Aorta (tissue), 5 donors: ENCODE measurements around the gene GAS2L2. TPM values are rescaled to one million over a fixed set of nuclear protein-coding genes. Genes with fewer than 3 reads are reported as not detected.

Experiments
- ATAC-seq: fragments of 200-7000 bp; cut with Tn5 transposase; one replicate; pipeline ENCODE4 v1.9.1; 2022; ENCODE audit warnings: moderate library complexity; ENCODE audit not compliant: low FRiP score
- DNase-seq, 2 donors: peaks; one replicate each; pipeline ENCODE4 v3.0.0-alpha.2; 2020
- H3K27ac ChIP-seq, 2 donors: one replicate each; pipeline ENCODE4 v1.5.1; 2013; ENCODE audit warnings: low read length in 2 of 2, mild to moderate bottlenecking in 2 of 2, moderate library complexity in 2 of 2, control low read depth in 1 of 2, inconsistent platforms in 1 of 2, low read depth in 1 of 2
- H3K27me3 ChIP-seq, 2 donors: one replicate each; pipeline ENCODE4 v1.6.1; 2013; ENCODE audit warnings: control low read depth in 1 of 2, low read length in 1 of 2, mild to moderate bottlenecking in 1 of 2, moderate library complexity in 1 of 2; ENCODE audit not compliant: insufficient read depth in 2 of 2, control insufficient read depth in 1 of 2
- H3K36me3 ChIP-seq, 2 donors: one replicate each; pipeline ENCODE4 v1.6.1; 2013; ENCODE audit warnings: control low read depth in 1 of 2, low read length in 1 of 2, mild to moderate bottlenecking in 1 of 2; ENCODE audit not compliant: insufficient read depth in 2 of 2, control insufficient read depth in 1 of 2
- H3K4me1 ChIP-seq, 2 donors: one replicate each; pipeline ENCODE4 v1.6.1; 2013; ENCODE audit warnings: low read length in 2 of 2, control low read depth in 1 of 2, mild to moderate bottlenecking in 1 of 2, moderate library complexity in 1 of 2; ENCODE audit not compliant: insufficient read depth in 2 of 2, control insufficient read depth in 1 of 2
- H3K4me3 ChIP-seq, 2 donors: one replicate each; pipeline ENCODE4 v1.5.1; 2013; ENCODE audit warnings: low read length in 2 of 2, control low read depth in 1 of 2, mild to moderate bottlenecking in 1 of 2
- H3K9me3 ChIP-seq: one replicate; pipeline ENCODE4 v1.6.1; 2013; ENCODE audit warnings: mild to moderate bottlenecking, low read length; ENCODE audit not compliant: control insufficient read depth
- WGBS, 2 donors: extraction: QIAGEN DNeasy Blood & Tissue Kit; methylation state at CpG; one replicate each; pipeline ENCODE4 v1.1.7; 2013; 5-methylcytosine and 5-hydroxymethylcytosine counted together
- intact Hi-C, 2 donors: fragments of 100-400 bp; cut with DNase I; formaldehyde crosslinking; loops; one replicate each; pipeline versions ENCODE4 v1.14.2 to v1.15.0; 2022
- polyA plus RNA-seq, 2 donors: library from polyadenylated mRNA; stranded (reverse); fragments of 200-250 nt; gene quantifications; one replicate each; pipeline ENCODE4 v1.2.3, GENCODE V29; 2013
- total RNA-seq, 2 donors: library from RNA; stranded (reverse); fragmentation: NEBNext Ultra II Directional; extraction: Animal tissue kit (Norgen Biotek cat#: 25700); gene quantifications; one replicate each; pipeline ENCODE4 v1.2.1, GENCODE V29; 2021
- donor health status: healthy with polysubstance abuse.
- donor health status: Bipolar disorder and iron deficiency.
- donor health status: DM: no; HTN: no; CAD: no.
- donor health status: DM: no; HTN: no; CAD: no.
- donor health status: DM: yes; HTN: yes; CAD: no.

Gene GAS2L2
- total and polyA plus RNA-seq, 4 donors = 0.05 TPM; not detected in 3

GRCh38 chr17:35735036-35735805, 17.8 kb downstream of the GAS2L2 start:
- ATAC-seq (no peak), DNase-seq (no peak)
- intact Hi-C loops = no loop called here

GRCh38 chr17:35734396-35734795, 18.6 kb downstream of the GAS2L2 start:
- intact Hi-C loops = loop anchor here in 1 of 2 donors (5.0 kb wide), 1 partner anchor 62 kb away; no protein-coding TSS in a partner anchor
- 72 to 78% methylated on average over 7 of the region's 7 CpGs for WGBS, 2 donors

More at GRCh38 chr17:35735036-35735805, 17.8 kb downstream of the GAS2L2 start:
- H3K4me3 ChIP-seq = no peak overlapping the region
- H3K9me3 ChIP-seq = no peaks in the 10 kb centered on the region
- H3K27me3 ChIP-seq = no peaks in the 10 kb centered on the region
- no peaks in the 10 kb centered on the region for H3K36me3 ChIP-seq
- no peak overlapping the region for H3K27ac ChIP-seq
- WGBS, 2 donors = 82 to 83% methylated on average over 28 to 29 of the region's 29 CpGs
- H3K4me1 ChIP-seq = no peaks in the 10 kb centered on the region

GRCh38 chr17:35733366-35733765, 19.7 kb downstream of the GAS2L2 start:
- H3K27ac ChIP-seq = no peak overlapping the region
- H3K9me3 ChIP-seq = no peaks in the 10 kb centered on the region
- intact Hi-C loops = loop anchor here in 1 of 2 donors (5.0 kb wide), 1 partner anchor 61 kb away; no protein-coding TSS in a partner anchor
- H3K4me3 ChIP-seq = no peak overlapping the region
- H3K4me1 ChIP-seq = no peaks in the 10 kb centered on the region
- no peaks in the 10 kb centered on the region for H3K36me3 ChIP-seq
- WGBS, 2 donors = 85 to 90% methylated on average over 6 of the region's 6 CpGs
- ATAC-seq = no peak
- DNase-seq = no peak
- H3K27me3 ChIP-seq = no peaks in the 10 kb centered on the region

More at GRCh38 chr17:35734396-35734795, 18.6 kb downstream of the GAS2L2 start:
- H3K4me3 ChIP-seq = no peak overlapping the region
- no peaks in the 10 kb centered on the region for H3K4me1 ChIP-seq
- H3K9me3 ChIP-seq = no peaks in the 10 kb centered on the region
- DNase-seq (no peak), ATAC-seq (no peak)
- no peaks in the 10 kb centered on the region for H3K36me3 ChIP-seq
- H3K27ac ChIP-seq = no peak overlapping the region
- H3K27me3 ChIP-seq = no peaks in the 10 kb centered on the region

- Histone ChIP-seq H3K4me3 (no peak overlapping the region), H3K36me3 (no peaks in the 10 kb centered on the region), H3K27me3 (no peaks in the 10 kb centered on the region), H3K4me1 (no peaks in the 10 kb centered on the region), H3K27ac (no peak overlapping the region), H3K9me3 (no peaks in the 10 kb centered on the region)
- 45 to 79% methylated on average over 1 of the region's 1 CpG for WGBS, 2 donors
- no peak for ATAC-seq
- DNase-seq = no peak
- intact Hi-C loops = loop anchor here in 1 of 2 donors (5.0 kb wide), 1 partner anchor 60 kb away; no protein-coding TSS in a partner anchor
Measured at GRCh38 chr17:35732806-35733136, 20.3 kb downstream of the GAS2L2 start.

GRCh38 chr17:35731917-35732805, 20.9 kb downstream of the GAS2L2 start:
- no peaks in the 10 kb centered on the region for H3K36me3 ChIP-seq
- intact Hi-C loops = loop anchor here in 1 of 2 donors (5.0 kb wide), 1 partner anchor 60 kb away; no protein-coding TSS in a partner anchor
- peak; percentile 20 for ATAC-seq
- H3K4me3 ChIP-seq = peak overlapping the region; percentile 81 to 92
- DNase-seq = no peak
- H3K4me1 ChIP-seq = no peaks in the 10 kb centered on the region
- H3K27ac ChIP-seq = no peak overlapping the region
- H3K9me3 ChIP-seq = no peaks in the 10 kb centered on the region
- H3K27me3 ChIP-seq = no peaks in the 10 kb centered on the region
- WGBS, 2 donors = 10 to 16% methylated on average over 18 to 47 of the region's 47 CpGs

- intact Hi-C loops = loop anchor here in 1 of 2 donors (5.0 kb wide), 1 partner anchor 59 kb away; no protein-coding TSS in a partner anchor
- Histone ChIP-seq H3K9me3 (no peaks in the 10 kb centered on the region), H3K27ac (no peak within 1 kb of the TSS), H3K4me3 (peak within 1 kb of the TSS; percentile 81 to 92), H3K27me3 (no peaks in the 10 kb centered on the region), H3K4me1 (no peaks in the 10 kb centered on the region), H3K36me3 (no peaks in the 10 kb centered on the region)
- peak; percentile 65 for ATAC-seq
- WGBS, 2 donors = 3 to 6% methylated on average over 19 to 44 of the region's 44 CpGs
- peak; percentile 65 to 87 for DNase-seq
Measured at GRCh38 chr17:35731239-35731916, 21.7 kb downstream of the GAS2L2 start, which contains the start of gene RASL10B. Gene RASL10B, plus strand, starts transcription at chr17:35731639. Its CDS starts 3,546 bp downstream, at chr17:35735185.

- 84 to 85% methylated on average over 10 of the region's 10 CpGs for WGBS, 2 donors
- intact Hi-C loops = loop anchor here in 1 of 2 donors (5.0 kb wide), 1 partner anchor 58 kb away; no protein-coding TSS in a partner anchor
- H3K27ac ChIP-seq = no peak overlapping the region
Measured at GRCh38 chr17:35730400-35731005, 22.5 kb downstream of the GAS2L2 start.

GRCh38 chr17:35729405-35729833, 23.6 kb downstream of the GAS2L2 start:
- H3K4me3 ChIP-seq = no peak overlapping the region
- no peaks in the 10 kb centered on the region for H3K9me3 ChIP-seq
- WGBS, 2 donors = 77 to 81% methylated on average over 4 of the region's 4 CpGs
- no peak overlapping the region for H3K27ac ChIP-seq
- no peaks in the 10 kb centered on the region for H3K4me1 ChIP-seq
- DNase-seq = no peak
- no peak for ATAC-seq
- H3K27me3 ChIP-seq = no peaks in the 10 kb centered on the region
- peaks cover 0 to 3% of the 10 kb centered on the region in 2 donors for H3K36me3 ChIP-seq
- intact Hi-C loops = no loop called here

More at GRCh38 chr17:35730400-35731005, 22.5 kb downstream of the GAS2L2 start:
- no peak overlapping the region for H3K4me3 ChIP-seq
- no peaks in the 10 kb centered on the region for H3K27me3 ChIP-seq
- ATAC-seq = no peak
- no peaks in the 10 kb centered on the region for H3K36me3 ChIP-seq
- H3K9me3 ChIP-seq = no peaks in the 10 kb centered on the region
- DNase-seq = no peak
- no peaks in the 10 kb centered on the region for H3K4me1 ChIP-seq
